Left colon (tissue), 2 donors: ENCODE results near the gene RAB11FIP4. TPM values are rescaled to one million over a fixed set of nuclear protein-coding genes. Genes with fewer than 3 reads are reported as not detected.

Experiments
- ATAC-seq: fragments of 200-7000 bp; cut with Tn5 transposase; one replicate; pipeline ENCODE4 v1.9.1; 2020; ENCODE audit warnings: mild to moderate bottlenecking, moderate library complexity
- DNase-seq, 2 donors: peaks; one replicate each; pipeline ENCODE4 v3.0.0-alpha.2; 2020
- intact Hi-C, 2 donors: fragments of 100-400 bp; cut with DNase I in 1 of 2; cut with micrococcal nuclease in 1 of 2; formaldehyde crosslinking; loops; one replicate each; pipeline versions ENCODE4 v1.11.2 to v1.14.0; 2022; cut with DNase I, micrococcal nuclease
- microRNA-seq, 2 donors: library from miRNA; unstranded; fragments of <30 nt; microRNA quantifications; one replicate each; pipeline versions ENCODE4 v1.1.0 to v1.2.0, GENCODE V29; 2020
- total RNA-seq, 2 donors: library from RNA; stranded (reverse); fragmentation: NEBNext Ultra II Directional; extraction: Animal tissue kit (Norgen Biotek cat#: 25700); gene quantifications; one replicate each; pipeline ENCODE4 v1.2.1, GENCODE V29; 2021
- donor health status: DM: no; HTN: no; CAD: no.
- donor health status: DM: yes; HTN: yes; CAD: no.

RAB11FIP4 gene
- total RNA-seq, 2 donors from 2014 or later: 42.5 to 46.9 TPM

GRCh38 chr17:31583772-31584356 lies 192.4 kb downstream of the RAB11FIP4 start:
- no peak for DNase-seq
- intact Hi-C loops: no loop called here
- ATAC-seq: peak; percentile 38

- ATAC-seq: no peak
- intact Hi-C loops: no loop called here
- no peak for DNase-seq
Observed at GRCh38 chr17:31584438-31585279, 193.2 kb downstream of the RAB11FIP4 start.

- no peak for DNase-seq
- ATAC-seq: no peak
- intact Hi-C loops: no loop called here
Observed at GRCh38 chr17:31585280-31585630, 193.8 kb downstream of the RAB11FIP4 start.

- DNase-seq: no peak
- no peak for ATAC-seq
- intact Hi-C loops: no loop called here
Observed at GRCh38 chr17:31586946-31587345, 195.5 kb downstream of the RAB11FIP4 start.

GRCh38 chr17:31587462-31587861 lies 196.0 kb downstream of the RAB11FIP4 start:
- intact Hi-C loops: no loop called here
- ATAC-seq (no peak), DNase-seq (no peak)

Small RNA genes within 50 kb of the gene (microRNA-seq; reads per million reads assigned to microRNA genes)
- gene MIR193A (233 to 1,204 reads per million in 2 donors), gene MIR365B (0.53 to 1.4 reads per million in 2 donors), gene MIR4725 (1.6 to 2.7 reads per million in 2 donors)

Other genes with a start within 250 kb of the RAB11FIP4 start
- under 1 TPM in 1 of 2 donors, not detected in 1; 0.50 TPM for gene OMG, start 94.4 kb upstream of the RAB11FIP4 start, total RNA-seq
- 1 to 10 TPM; 3.7 to 8.7 TPM for gene EVI2B, start 77.6 kb upstream of the RAB11FIP4 start, total RNA-seq
- gene EVI2A, start 70.1 kb upstream of the RAB11FIP4 start, total RNA-seq: 1 to 10 TPM in 1 of 2 donors, under 1 TPM in 1; 0.98 to 3.4 TPM